GM23338 (cell line): Measurements from ENCODE around the gene SNX2. TPM values are rescaled to one million over a fixed set of nuclear protein-coding genes. Genes with fewer than 3 reads are reported as not detected.

Experiments used
- ATAC-seq: fragments of 200-7000 bp; cut with Tn5 transposase; 3 replicates; pipeline ENCODE4 v1.9.1; 2020
- DNase-seq: peaks from one replicate; pipeline ENCODE4 v3.0.0-alpha.2; 2015; ENCODE audit warnings: low spot score
- H2AFZ ChIP-seq: fragments of 200-600 bp; sonication (generic); 2 replicates; pipeline ENCODE4 v1.8.0; 2016; ENCODE audit warnings: antibody characterized with exemption, mild to moderate bottlenecking, moderate library complexity
- H3F3A ChIP-seq: fragments of 200-600 bp; sonication (generic); replicated peaks from 2 replicates; pipeline ENCODE4 v1.8.0; 2017; ENCODE audit warnings: antibody characterized with exemption, mixed run types, low read depth
- H3K27ac ChIP-seq: fragments of 200-600 bp; sonication (generic); 2 replicates; pipeline ENCODE4 v1.6.1; 2016; ENCODE audit warnings: low read depth
- H3K27me3 ChIP-seq: fragments of 200-600 bp; sonication (generic); 2 replicates; pipeline ENCODE4 v1.8.0; 2016; ENCODE audit warnings: mild to moderate bottlenecking, mixed run types, moderate library complexity; ENCODE audit not compliant: insufficient read depth
- H3K36me3 ChIP-seq: fragments of 200-600 bp; sonication (generic); 2 replicates; pipeline ENCODE4 v1.8.0; 2016; ENCODE audit warnings: mild to moderate bottlenecking; ENCODE audit not compliant: insufficient read depth
- H3K4me1 ChIP-seq: fragments of 200-600 bp; sonication (generic); 2 replicates; pipeline ENCODE4 v1.8.0; 2016; ENCODE audit warnings: mild to moderate bottlenecking, moderate library complexity; ENCODE audit not compliant: insufficient read depth
- H3K4me2 ChIP-seq: fragments of 200-600 bp; sonication (generic); 2 replicates; pipeline ENCODE4 v1.7.1; 2017; ENCODE audit warnings: mixed run types
- H3K4me3 ChIP-seq: fragments of 200-600 bp; sonication (generic); 2 replicates; pipeline ENCODE4 v1.6.1; 2016; ENCODE audit warnings: mixed run types
- H3K79me2 ChIP-seq: fragments of 200-600 bp; sonication (generic); replicated peaks from 2 replicates; pipeline ENCODE4 v1.8.0; 2017; ENCODE audit warnings: mild to moderate bottlenecking; ENCODE audit not compliant: insufficient read depth
- H3K9me2 ChIP-seq: fragments of 200-600 bp; sonication (generic); 2 replicates; pipeline ENCODE4 v1.8.0; 2017; ENCODE audit not compliant: insufficient read depth
- H4K20me1 ChIP-seq: fragments of 200-600 bp; sonication (generic); replicated peaks from 2 replicates; pipeline ENCODE4 v1.8.0; 2017; ENCODE audit warnings: mild to moderate bottlenecking; ENCODE audit not compliant: insufficient read depth
- H3K27ac Mint-ChIP-seq: 2 replicates; pipeline ENCODE4 v1.8.0; 2020; ENCODE audit warnings: inconsistent platforms, mild to moderate bottlenecking, moderate library complexity, mixed read lengths
- H3K27me3 Mint-ChIP-seq: 3 replicates; pipeline ENCODE4 v1.8.0; 2022; ENCODE audit warnings: low read depth, mild to moderate bottlenecking, moderate library complexity, mixed read lengths, inconsistent platforms; ENCODE audit not compliant: insufficient read depth, poor library complexity
- H3K36me3 Mint-ChIP-seq: 3 replicates; pipeline ENCODE4 v1.8.0; 2021; ENCODE audit warnings: low read depth, mild to moderate bottlenecking, inconsistent platforms, moderate library complexity, mixed read lengths
- H3K4me1 Mint-ChIP-seq: 3 replicates; pipeline ENCODE4 v1.8.0; 2020; ENCODE audit warnings: mild to moderate bottlenecking, inconsistent platforms, mixed read lengths
- H3K4me3 Mint-ChIP-seq: 3 replicates; pipeline ENCODE4 v1.8.0; 2021; ENCODE audit warnings: moderate library complexity, mild to moderate bottlenecking, inconsistent platforms, mixed read lengths
- H3K9me3 Mint-ChIP-seq: 3 replicates; pipeline ENCODE4 v1.8.0; 2020; ENCODE audit warnings: moderate library complexity, mild to moderate bottlenecking, inconsistent platforms, mixed read lengths
- CREB1 ChIP-seq: fragments of 250-450 bp; sonication (Bioruptor Pico); IDR thresholded peaks from 2 replicates; pipeline ENCODE4 v1.5.0; 2020; ENCODE audit warnings: low read depth, mild to moderate bottlenecking, moderate library complexity
- CTCF ChIP-seq, 2 experiments: fragments of 200-600 bp in 1 of 2; sonication (generic) in 1 of 2; conservative IDR thresholded peaks; 2 replicates each; pipeline versions ENCODE4 v1.5.1 to v1.6.1; 2016 to 2017; ENCODE audit warnings: antibody characterized with exemption in 2 of 2, low read depth in 2 of 2, mild to moderate bottlenecking in 2 of 2, moderate library complexity in 1 of 2
- ETS1 ChIP-seq: IDR thresholded peaks from 2 replicates; pipeline ENCODE4 v1.6.1; 2016; ENCODE audit warnings: antibody characterized with exemption
- EZH2 ChIP-seq: fragments of 200-600 bp; sonication (generic); IDR thresholded peaks from one replicate; pipeline ENCODE4 v1.8.0; 2017; ENCODE audit warnings: antibody characterized with exemption, mild to moderate bottlenecking, low read depth; ENCODE audit not compliant: unreplicated experiment
- EZH2phosphoT487 ChIP-seq: fragments of 200-600 bp; sonication (generic); IDR thresholded peaks from one replicate; pipeline ENCODE4 v1.8.1; 2018; ENCODE audit warnings: antibody characterized with exemption; ENCODE audit not compliant: unreplicated experiment
- JUNB ChIP-seq: IDR thresholded peaks from one replicate; pipeline ENCODE4 v1.6.1; 2016; ENCODE audit warnings: antibody characterized with exemption; ENCODE audit not compliant: unreplicated experiment
- NANOG ChIP-seq: IDR thresholded peaks from 2 replicates; pipeline ENCODE4 v1.6.1; 2016; ENCODE audit warnings: antibody characterized with exemption, borderline replicate concordance
- POLR2AphosphoS5 ChIP-seq: IDR thresholded peaks from 2 replicates; pipeline ENCODE4 v1.6.1; 2016; ENCODE audit warnings: antibody characterized with exemption, low read depth
- REST ChIP-seq: IDR thresholded peaks from one replicate; pipeline ENCODE4 v1.6.1; 2018; ENCODE audit warnings: antibody characterized with exemption; ENCODE audit not compliant: unreplicated experiment
- STAT1 ChIP-seq: IDR thresholded peaks from one replicate; pipeline ENCODE4 v1.6.1; 2016; ENCODE audit warnings: antibody characterized with exemption; ENCODE audit not compliant: unreplicated experiment
- ZNF114 ChIP-seq: fragments of 250-450 bp; sonication (Bioruptor Pico); IDR thresholded peaks from 2 replicates; pipeline ENCODE4 v1.5.0; 2020; ENCODE audit warnings: mild to moderate bottlenecking, moderate library complexity
- ZNF331 ChIP-seq: fragments of 250-450 bp; sonication (Bioruptor Pico); IDR thresholded peaks from 2 replicates; pipeline ENCODE4 v1.5.0; 2020; ENCODE audit warnings: low read depth, mild to moderate bottlenecking, moderate library complexity
- ZNF462 ChIP-seq: fragments of 250-450 bp; sonication (Bioruptor Pico); IDR thresholded peaks from 2 replicates; pipeline ENCODE4 v1.5.0; 2020; ENCODE audit warnings: mild to moderate bottlenecking, moderate library complexity
- polyA plus RNA-seq: library from polyadenylated mRNA; unstranded; fragments of >200 nt; fragmentation: Nextera tagmentation; extraction: Ambion mirVana; gene quantifications from 2 replicates; pipeline ENCODE4 v1.2.1, GENCODE V29; 2016
- total RNA-seq: library from RNA; depleted of rRNA; stranded (reverse); fragments of >200 nt; shearing (Covaris generic); gene quantifications from 2 replicates; pipeline ENCODE4 v1.2.3, GENCODE V29; 2014

Gene SNX2
- total and polyA plus RNA-seq, 2 experiments from 2014 or later: 50.8 to 67.8 TPM

- Histone ChIP-seq H3K27ac (no peak overlapping the region), H3K4me1 (no peaks in the 10 kb centered on the region), H4K20me1 (no peaks in the 10 kb centered on the region), H3K9me2 (no peaks in the 10 kb centered on the region), H3K4me3 (no peak overlapping the region), H3K36me3 (no peaks in the 10 kb centered on the region), H3K79me2 (no peaks in the 10 kb centered on the region), H2AFZ (peak overlapping the region; percentile 74; the same call in 1 of the 2 replicates), H3K4me2 (no peak overlapping the region), H3F3A (no peaks in the 10 kb centered on the region), H3K27me3 (no peaks in the 10 kb centered on the region)
- no peak overlapping the region for H3K4me3 Mint-ChIP-seq
- no peaks in the 10 kb centered on the region; the same call in 2 of the 3 replicates for H3K9me3 Mint-ChIP-seq
- DNase-seq (no peak), ATAC-seq (no peak)
- no peak for TF ChIP-seq POLR2AphosphoS5
- TF ChIP-seq REST: no peak
- no peak for TF ChIP-seq ETS1
- no peak for TF ChIP-seq STAT1
- TF ChIP-seq CTCF (conservative IDR thresholded peaks at IDR 0.05; ENCODE audit: low read depth in 2 of 2): no peak
- TF ChIP-seq EZH2phosphoT487: no peak
- TF ChIP-seq ZNF331 (CRISPR knock-in tag): no peak
- TF ChIP-seq JUNB: no peak
- no peak for TF ChIP-seq CREB1 (CRISPR knock-in tag)
- no peak for TF ChIP-seq ZNF114 (CRISPR knock-in tag)
- no peak for TF ChIP-seq NANOG
- TF ChIP-seq EZH2: no peak
- no peak for TF ChIP-seq ZNF462
- H3K36me3 Mint-ChIP-seq: no peaks in the 10 kb centered on the region
- H3K27me3 Mint-ChIP-seq: no peaks in the 10 kb centered on the region
- peaks cover 9% of the 10 kb centered on the region for H3K4me1 Mint-ChIP-seq
- no peak overlapping the region for H3K27ac Mint-ChIP-seq
Observed at GRCh38 chr5:122760236-122760635, 14.6 kb upstream of the SNX2 start.
